ENCODE results near the gene GPC2.
A peak's percentile ranks its signal among the peaks of the same experiment; 100 is the strongest.
"Not testable (repeated sequence)": the region's sequence is repeated elsewhere in the genome, so short reads cannot be mapped to it uniquely, and the experiment has no call there.

The GPC2 gene

DNA sequence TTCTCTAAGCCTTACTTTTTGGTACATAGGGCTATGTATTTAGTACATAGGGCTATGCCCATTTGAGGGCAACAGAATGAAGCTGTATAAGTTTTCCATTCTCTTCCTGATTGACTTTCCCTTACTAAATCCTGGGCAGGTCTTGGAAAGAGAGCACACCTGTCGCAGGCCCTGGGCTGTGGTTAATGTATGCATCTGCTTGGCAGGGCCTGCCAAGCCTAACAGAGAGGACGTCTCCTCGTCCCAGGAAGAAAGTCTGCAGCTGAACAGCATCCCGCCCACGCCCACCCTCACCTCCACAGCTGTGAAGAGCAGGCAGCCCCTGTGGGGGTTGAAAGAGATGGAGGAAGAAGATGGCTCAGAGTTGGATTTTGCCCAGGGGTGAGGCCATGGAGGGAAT lies 33.6 kb upstream of the GPC2 start:
- DNase-seq = no peak
- in situ Hi-C loops (cut with HindIII; ENCODE audit: low pct_ligation_motif_present, low pct_unique_long_range_greater_than_20kb, low sequenced_read_pairs) = no loop called here

DNA sequence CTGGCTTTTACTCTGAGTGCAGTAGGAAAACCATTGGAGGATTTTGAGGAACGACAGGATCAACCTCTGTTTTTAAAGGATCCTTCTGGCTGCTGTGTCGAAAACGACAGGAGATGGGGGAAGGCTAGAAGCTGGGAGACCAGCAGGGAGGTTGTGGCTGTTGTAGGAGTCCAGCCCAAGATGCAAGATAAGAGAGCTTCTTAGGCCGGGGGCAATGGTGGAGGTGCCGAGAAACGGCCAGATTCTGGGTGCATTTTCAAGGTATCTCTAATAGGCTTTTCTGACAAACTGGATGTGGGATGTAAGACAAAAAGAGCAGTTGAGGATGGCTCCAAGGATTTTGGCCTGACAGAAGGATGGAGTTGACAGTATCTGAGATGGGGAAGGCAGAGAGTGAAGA lies 32.3 kb upstream of the GPC2 start:
- no peak for DNase-seq
- in situ Hi-C loops (cut with HindIII; ENCODE audit: low pct_ligation_motif_present, low pct_unique_long_range_greater_than_20kb, low sequenced_read_pairs) = no loop called here

DNA sequence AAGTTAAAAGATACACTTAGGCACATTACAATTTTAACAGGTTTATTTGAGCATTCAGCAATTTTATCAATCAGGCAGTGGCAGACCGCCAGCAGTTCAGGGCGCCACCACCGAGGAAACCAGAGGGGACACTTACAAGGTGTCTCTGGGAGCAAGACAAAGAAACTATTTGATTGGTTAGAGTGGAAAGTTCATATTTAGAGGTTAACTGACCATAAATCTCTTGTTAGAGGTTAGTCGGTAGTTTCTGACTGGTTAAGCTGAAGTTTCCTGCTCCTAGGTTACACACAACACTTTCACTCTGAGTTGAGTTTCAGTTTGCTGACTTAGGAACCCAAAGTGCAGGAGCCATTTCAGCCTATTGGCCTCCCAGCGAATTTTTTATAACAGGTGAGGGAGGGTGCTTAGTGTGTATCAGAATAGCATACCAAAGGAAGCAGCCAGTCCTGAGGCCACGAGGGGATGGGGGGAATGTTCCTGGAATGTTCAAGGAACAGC lies 31.8 kb upstream of the GPC2 start:
- DNase-seq = no peak
- in situ Hi-C loops (cut with HindIII; ENCODE audit: low pct_ligation_motif_present, low pct_unique_long_range_greater_than_20kb, low sequenced_read_pairs) = no loop called here

DNA sequence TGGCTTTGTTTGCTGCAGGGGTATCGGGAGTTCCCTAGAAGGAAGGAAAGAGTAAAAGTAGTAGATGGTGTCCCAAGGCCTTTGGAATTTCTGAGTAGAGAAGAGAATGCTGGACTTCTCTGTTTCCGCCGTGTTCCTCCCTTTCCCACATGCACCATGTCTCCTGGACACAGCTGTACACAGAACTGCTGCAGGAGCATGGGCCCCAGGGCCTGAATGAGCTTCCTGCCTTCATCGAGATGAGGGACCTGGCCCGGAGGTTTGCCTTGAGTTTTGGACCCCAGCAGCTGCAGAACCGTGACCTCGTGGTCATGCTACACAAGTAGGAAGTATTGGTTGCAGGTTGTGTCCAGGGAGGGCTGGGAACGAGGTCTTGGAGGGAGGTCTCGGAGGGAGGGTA lies 27.3 kb upstream of the GPC2 start:
- in situ Hi-C loops (cut with HindIII; ENCODE audit: low pct_ligation_motif_present, low pct_unique_long_range_greater_than_20kb, low sequenced_read_pairs) = no loop called here
- DNase-seq = no peak

DNA sequence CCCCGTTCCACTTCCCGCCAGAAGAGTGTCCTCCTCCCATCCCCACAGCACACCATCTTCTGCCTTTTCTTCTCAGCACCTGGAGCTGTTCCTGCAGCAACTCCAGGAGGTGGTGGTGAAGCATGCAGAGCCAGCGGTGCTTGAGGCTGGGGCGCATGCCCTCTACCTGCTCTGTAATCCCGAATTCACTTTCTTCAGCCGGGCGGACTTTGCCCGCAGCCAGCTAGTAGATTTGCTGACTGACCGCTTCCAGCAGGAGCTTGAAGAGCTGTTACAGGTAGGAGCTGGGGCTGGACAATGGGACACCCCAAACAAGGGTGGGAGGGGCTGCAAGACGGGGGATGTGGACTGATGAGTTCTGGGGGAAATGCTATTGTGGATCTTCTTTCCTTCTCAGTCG lies 23.5 kb upstream of the GPC2 start:
- DNase-seq = no peak
- in situ Hi-C loops (cut with HindIII; ENCODE audit: low pct_ligation_motif_present, low pct_unique_long_range_greater_than_20kb, low sequenced_read_pairs) = no loop called here

DNA sequence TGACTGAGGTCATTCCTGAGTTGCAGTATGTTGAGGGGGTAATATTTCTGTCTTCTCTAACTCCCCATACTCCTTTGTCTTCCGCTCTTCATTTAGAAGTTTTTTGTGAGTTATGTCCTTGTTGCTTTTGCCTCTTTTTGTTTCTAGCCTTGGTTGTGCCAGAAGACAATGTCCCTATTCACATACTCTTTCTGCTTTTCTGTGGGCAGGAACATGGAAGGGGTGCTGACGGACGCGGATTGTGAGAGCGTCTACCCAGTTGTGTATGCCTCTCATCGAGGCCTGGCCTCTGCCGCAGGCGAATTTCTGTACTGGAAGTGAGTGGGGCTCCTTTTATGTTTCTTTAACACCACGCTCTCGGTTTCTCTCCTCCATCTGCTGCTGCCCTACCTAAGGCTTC lies 21.1 kb upstream of the GPC2 start:
- no peak for DNase-seq
- in situ Hi-C loops (cut with HindIII; ENCODE audit: low pct_ligation_motif_present, low pct_unique_long_range_greater_than_20kb, low sequenced_read_pairs) = no loop called here

DNA sequence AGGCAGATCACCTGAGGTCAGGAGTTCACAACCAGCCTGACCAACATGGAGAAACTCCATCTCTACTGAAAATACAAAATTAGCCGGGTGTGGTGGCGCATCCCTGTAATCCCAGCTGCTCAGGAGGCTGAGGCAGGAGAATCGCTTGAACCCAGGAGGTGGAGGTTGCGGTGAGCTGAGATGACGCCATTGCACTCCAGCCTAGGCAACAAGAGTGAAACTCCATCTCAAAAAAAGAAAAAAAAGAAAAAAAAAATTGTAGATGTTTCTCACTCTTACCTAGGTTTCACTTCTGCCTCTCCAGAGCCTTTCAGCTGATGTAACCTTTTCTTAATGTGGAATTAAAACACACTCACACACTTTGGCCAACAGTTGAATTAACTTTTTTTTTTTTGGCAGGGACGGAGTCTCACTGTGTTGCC lies 18.7 kb upstream of the GPC2 start:
- in situ Hi-C loops (cut with HindIII; ENCODE audit: low pct_ligation_motif_present, low pct_unique_long_range_greater_than_20kb, low sequenced_read_pairs) = not testable (repeated sequence)

DNA sequence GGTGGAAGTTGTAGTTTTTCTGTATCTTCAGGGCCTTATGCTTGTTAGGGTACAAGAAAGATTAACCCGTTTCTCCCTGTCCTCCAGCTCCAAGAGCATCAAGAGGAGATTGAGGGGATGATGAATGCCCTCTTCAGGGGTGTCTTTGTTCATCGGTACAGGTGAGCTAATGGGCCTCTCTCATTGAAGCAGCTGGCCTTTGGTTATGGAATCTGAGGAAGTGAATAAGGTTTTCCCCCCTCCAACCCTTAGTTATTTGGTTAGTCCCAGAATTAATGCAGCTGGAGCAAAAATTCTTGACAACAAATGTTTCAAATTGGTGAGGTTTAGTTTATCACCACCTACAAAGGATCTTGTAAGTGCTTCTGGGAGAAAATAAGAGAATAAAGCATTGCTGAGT lies 18.0 kb upstream of the GPC2 start:
- no peak for DNase-seq
- in situ Hi-C loops (cut with HindIII; ENCODE audit: low pct_ligation_motif_present, low pct_unique_long_range_greater_than_20kb, low sequenced_read_pairs) = no loop called here

More for the DNA sequence above, 18.7 kb upstream of the GPC2 start:
- not testable (repeated sequence) for DNase-seq

DNA sequence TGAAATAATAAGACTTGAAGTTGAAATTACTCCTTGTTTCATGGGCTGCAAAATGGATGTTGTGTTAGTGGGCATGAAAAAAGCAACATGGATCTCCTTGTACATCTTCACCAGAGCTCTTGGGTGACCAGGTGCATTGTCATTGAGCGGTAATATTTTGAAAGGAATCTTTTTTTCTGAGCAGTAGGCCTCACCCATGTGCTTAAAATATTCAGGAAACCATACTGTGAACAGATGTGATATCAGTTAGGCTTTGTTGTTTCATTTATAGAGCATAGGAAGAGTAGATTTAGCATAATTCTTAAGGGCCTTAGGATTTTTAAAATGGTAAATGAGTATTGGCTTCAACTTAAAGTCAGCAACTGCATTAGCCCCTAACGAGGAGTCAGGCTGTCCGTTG lies 15.8 kb upstream of the GPC2 start:
- no peak for DNase-seq
- in situ Hi-C loops (cut with HindIII; ENCODE audit: low pct_ligation_motif_present, low pct_unique_long_range_greater_than_20kb, low sequenced_read_pairs) = no loop called here

DNA sequence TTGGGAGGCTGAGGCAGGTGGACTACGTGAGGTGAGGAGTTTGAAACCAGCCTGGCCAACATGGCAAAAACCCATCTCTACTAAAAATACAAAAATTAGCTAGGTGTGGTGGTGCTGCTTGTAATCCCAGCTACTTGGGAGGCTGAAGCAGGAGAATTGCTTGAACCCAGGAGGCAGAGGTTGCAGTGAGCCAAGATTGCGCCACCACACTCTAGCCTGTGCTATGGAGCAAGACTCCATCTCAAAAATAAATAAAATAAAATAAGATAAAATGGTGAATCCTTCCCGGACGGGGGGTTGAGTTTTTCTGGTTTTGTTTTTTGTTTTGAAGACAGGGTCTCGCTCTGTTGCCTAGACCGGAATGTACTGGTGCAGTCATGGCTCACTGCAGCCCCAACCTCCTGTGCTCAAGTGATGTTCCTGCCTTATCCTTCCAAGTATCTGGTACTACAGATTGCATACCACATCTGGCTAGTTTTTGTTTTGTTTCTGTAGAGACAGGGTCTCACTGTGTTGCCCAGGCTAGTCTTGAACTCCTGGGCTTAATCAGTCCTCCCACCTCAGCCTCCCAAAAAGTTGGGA lies 15.2 kb upstream of the GPC2 start:
- in situ Hi-C loops (cut with HindIII; ENCODE audit: low pct_ligation_motif_present, low pct_unique_long_range_greater_than_20kb, low sequenced_read_pairs); DNase-seq: not testable (repeated sequence)

DNA sequence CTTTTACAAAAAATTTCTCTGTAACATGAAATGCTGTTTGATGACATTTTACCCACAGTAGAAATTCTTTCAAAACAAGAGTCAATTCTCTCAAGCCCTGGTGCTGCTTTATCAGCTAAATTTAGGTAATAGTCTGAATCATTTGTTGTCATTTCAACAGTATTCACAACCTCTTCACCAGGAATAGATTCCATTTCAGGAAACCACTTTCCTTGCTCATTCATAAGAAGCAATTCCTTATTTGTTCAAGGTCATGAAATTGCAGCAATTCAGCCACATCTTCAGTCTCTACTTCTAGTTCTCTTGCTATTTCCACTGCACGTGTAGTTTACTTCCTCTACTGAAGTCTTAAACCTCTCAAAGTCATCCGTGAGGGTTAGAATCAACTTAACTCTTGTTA lies 14.6 kb upstream of the GPC2 start:
- no peak for DNase-seq
- in situ Hi-C loops (cut with HindIII; ENCODE audit: low pct_ligation_motif_present, low pct_unique_long_range_greater_than_20kb, low sequenced_read_pairs) = no loop called here

DNA sequence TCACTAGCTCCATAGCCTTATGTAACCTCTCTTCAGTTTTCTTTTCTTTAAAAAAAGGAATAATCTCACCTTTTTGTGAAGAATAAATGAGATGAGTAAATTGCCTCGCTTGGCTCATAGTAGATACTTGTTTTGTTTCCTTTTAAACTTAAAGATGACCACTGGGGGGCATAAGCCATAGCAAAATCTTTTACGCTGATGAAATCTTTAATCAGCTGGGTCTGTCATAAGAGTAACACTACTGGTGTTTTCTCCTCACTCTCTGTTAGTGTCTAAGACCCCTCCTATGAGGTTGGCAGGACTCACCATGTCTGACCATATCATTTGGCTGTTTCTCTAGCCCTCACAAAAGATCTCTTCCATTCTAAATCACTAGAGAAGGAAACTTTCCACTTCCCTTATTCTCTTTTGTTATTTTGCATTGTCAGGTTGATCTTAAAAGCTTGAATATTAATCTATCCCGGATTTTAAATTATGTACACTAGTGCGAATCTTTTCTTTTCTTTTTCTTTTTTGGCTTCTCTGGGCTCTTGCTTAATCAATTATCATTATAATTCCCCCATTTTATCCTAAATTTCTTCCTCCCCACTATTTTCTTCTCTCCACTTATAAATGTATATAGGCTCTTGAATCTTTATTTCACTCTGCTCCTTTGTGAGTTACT lies 13.0 kb upstream of the GPC2 start:
- in situ Hi-C loops (cut with HindIII; ENCODE audit: low pct_ligation_motif_present, low pct_unique_long_range_greater_than_20kb, low sequenced_read_pairs) = no loop called here
- peak; percentile 68 for DNase-seq

DNA sequence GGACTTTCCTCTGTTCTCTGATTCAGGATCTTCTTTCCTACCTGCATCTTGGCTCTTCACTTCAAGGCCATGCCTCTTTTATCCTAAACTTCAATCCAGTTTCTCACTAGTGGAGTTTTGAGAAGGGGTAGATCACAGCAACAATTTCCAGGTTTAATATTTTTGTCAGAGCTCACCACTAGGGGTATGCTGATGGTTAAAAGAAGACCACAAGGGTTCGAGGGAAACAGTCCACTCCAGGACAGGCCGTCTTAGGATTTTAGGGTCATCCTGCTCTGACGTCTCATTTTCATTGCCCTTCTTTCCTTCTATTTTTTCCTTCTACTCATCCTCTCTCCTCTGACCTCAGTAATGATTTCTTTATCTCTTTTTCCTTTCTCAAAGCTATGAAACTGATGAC lies 11.9 kb upstream of the GPC2 start:
- no peak for DNase-seq
- in situ Hi-C loops (cut with HindIII; ENCODE audit: low pct_ligation_motif_present, low pct_unique_long_range_greater_than_20kb, low sequenced_read_pairs) = no loop called here

DNA sequence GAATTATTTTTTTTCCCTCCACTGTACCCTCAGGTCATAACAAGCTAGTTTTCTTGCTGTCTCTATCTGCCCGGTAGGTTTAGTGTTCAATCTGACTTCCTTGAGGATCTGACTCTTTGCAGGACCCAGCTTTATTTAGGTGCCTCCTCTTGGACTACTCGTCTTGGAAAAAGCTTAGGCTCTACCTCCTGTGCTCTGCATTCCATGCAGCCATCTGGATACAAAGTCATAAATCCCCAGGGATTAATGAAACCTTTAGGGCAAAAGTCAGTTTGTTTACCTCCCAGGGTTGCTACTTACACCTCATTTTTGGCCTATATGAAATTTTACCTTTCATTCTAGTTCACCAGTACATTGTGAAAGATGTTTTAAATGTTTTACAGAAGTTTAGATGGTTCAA lies 8.5 kb upstream of the GPC2 start:
- no peak for DNase-seq
- in situ Hi-C loops (cut with HindIII; ENCODE audit: low pct_ligation_motif_present, low pct_unique_long_range_greater_than_20kb, low sequenced_read_pairs) = no loop called here

DNA sequence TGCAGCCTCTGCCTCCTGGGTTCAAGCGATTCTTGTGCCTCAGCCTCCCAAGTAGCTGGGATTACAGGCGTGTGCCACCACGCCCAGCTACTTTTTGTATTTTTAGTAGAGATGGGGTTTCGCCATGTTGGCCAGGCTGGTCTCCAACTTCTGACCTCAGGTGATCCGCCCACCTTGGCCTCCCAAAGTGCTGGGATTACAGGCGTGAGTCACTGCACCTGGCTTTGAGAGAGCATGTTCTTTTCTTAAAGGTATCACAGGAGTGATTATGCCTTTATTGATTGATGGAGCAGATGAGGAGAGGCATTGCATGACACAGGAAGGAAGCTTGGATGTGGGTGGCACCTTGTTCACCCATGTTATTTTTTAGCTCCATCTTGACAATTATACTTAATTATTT lies 5.9 kb upstream of the GPC2 start:
- in situ Hi-C loops (cut with HindIII; ENCODE audit: low pct_ligation_motif_present, low pct_unique_long_range_greater_than_20kb, low sequenced_read_pairs); DNase-seq: not testable (repeated sequence)

DNA sequence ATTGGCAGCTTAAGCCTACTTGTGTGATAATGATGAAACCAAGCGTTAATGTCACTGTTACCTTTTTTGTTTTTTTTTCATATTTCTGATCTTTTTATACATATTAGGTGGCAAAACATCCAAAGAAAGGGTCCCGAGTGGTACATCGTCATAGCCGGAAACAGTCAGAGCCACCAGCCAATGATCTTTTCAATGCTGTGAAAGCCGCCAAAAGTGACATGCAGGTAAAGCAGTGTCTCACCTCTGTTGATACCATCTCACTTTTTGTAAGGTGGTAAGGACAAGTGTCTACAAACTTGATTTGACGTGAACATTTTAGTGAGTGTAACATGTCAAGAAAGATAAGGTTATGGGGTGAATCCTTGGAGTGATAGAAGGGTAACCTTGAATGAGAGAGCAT lies 5.4 kb upstream of the GPC2 start:
- DNase-seq; in situ Hi-C loops (cut with HindIII; ENCODE audit: low pct_ligation_motif_present, low pct_unique_long_range_greater_than_20kb, low sequenced_read_pairs): not testable (repeated sequence)

DNA sequence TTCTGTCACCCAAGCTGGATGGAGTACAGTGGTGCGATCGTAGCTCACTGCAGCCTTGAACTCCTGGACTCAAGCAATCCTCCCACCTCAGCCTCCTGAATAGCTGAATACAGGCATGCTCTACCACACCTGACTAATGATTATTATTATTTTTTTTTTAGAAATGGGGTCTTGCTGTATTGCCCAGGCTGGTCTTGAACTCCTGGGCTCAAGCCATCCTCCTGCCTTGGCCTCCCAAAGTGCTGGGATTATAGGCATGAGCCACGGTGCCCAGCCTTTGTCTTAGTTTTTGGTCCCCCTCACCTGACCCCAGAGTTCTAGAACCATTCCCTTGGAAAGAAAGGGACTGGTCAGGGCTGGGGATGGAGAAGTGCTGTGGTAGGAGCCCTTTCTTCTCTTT lies 2.9 kb upstream of the GPC2 start:
- in situ Hi-C loops (cut with HindIII; ENCODE audit: low pct_ligation_motif_present, low pct_unique_long_range_greater_than_20kb, low sequenced_read_pairs); DNase-seq: not testable (repeated sequence)

DNA sequence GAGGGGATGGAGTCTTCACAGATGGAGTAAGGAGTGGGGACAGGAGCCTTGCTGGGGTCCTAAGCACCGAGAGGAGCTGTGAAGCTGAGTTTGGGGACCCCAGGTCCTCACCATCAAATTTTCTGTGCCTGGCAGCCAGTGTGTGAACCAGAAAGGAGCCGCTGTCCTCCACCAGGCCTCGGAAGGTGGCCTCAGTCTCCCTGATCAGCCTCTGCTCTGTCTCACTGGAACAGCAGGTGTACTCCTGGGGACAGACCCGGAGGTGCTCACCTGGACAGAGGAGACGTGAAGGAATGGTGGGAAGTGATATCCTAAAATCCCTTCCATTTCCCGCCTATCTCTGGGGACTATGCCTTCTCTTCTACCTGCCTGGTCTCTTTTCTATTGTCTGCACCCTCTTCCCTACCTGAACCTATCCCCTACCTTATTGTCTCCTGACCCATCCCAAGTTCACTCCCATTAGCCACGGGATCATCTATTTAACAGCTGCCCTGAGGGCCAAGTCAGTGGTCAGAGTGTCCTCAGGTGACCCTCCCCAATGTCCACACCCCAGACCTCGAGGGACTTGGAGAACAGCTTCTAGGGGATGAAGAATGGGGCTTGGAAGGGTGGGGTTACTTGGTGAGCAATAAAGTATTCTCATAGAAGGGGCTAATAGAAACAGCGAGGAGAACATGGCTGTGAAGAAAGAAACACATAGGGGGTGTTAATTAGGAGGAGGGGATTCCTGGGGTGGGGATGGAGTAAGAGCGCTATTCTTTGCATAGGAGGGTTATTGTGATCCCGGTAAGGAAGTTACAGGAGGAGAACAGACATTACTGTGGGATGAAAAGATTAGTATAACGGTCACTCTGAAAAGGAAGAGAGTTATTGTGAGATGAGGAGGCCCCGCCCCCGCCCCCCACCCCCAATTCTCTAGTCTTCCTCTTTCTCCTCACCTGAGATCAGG lies 811 bp downstream of the GPC2 start:
- no peak for DNase-seq
- in situ Hi-C loops (cut with HindIII; ENCODE audit: low pct_ligation_motif_present, low pct_unique_long_range_greater_than_20kb, low sequenced_read_pairs) = no loop called here

DNA sequence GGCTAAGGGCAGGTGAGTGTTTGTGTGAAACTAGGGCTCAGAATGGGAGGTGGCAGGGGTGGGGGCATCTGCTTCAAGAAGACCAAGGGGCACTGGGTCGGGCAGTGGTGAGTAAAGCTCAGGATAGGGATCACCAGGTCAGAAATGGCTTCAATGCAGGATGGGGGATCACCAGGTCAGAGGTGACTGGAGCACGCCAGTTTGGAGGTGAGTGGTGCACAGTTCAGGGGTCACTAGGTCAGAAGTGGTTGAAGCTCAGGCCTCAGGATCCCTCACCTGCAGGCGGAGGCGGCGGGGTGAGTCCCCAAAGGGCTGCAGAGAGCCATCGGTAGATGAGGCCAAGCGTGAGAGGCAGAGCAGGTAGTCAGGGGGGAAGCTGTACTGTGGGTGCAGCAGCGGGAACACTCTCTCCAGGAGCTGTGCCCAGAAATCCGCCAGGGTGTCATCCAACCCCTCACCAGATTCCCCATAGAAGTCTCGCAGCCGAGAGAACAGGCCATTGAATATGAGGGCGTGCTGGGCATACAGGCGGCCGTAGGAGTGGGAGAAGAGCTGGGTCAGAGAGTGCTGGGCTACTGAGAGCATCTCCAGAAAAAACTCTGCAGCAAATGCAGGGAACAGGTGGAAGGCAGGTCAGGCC lies 1.8 kb downstream of the GPC2 start:
- no peak for DNase-seq
- in situ Hi-C loops (cut with HindIII; ENCODE audit: low pct_ligation_motif_present, low pct_unique_long_range_greater_than_20kb, low sequenced_read_pairs) = no loop called here
